Smooth muscle cell of the coronary artery (primary cell): ENCODE measurements around the gene COL4A3. TPM values are rescaled to one million over a fixed set of nuclear protein-coding genes. Genes with fewer than 3 reads are reported as not detected.

ENCODE experiments used
- total RNA-seq: library from RNA; depleted of rRNA; stranded (reverse); fragments of >200 nt; gene quantifications from 2 replicates; pipeline ENCODE4 v1.2.3, GENCODE V29; 2014; ENCODE audit warnings: low replicate concordance

The COL4A3 gene
- total RNA-seq, result 7.3 and 8.3 TPM in 2 replicates

GRCh38 chr2:227163998-227164762 is at the start of gene COL4A3, which contains the start of gene COL4A4:
Gene COL4A3, plus strand, starts transcription at chr2:227164624. Its CDS starts 103 bp downstream, at chr2:227164727.
Gene COL4A4, minus strand, starts transcription at chr2:227164205. Its CDS starts 16,722 bp downstream, at chr2:227147483.

GRCh38 chr2:227324995-227325838 is 160.8 kb downstream of the COL4A3 start, which contains the start of gene MFF:
Gene MFF, plus strand, starts transcription at chr2:227325251. Its CDS starts 5,415 bp downstream, at chr2:227330666.

Other genes starting within 250 kb of the COL4A3 start
- 6.8 and 18.7 TPM in 2 replicates for gene COL4A4, start 419 bp upstream of the COL4A3 start, total RNA-seq
- gene MFF, start 160.6 kb downstream of the COL4A3 start, total RNA-seq, result 42.5 and 53.7 TPM in 2 replicates
- 0.23 TPM in 1 of 2 replicates, not detected in the other for gene TM4SF20, start 214.7 kb downstream of the COL4A3 start, total RNA-seq
- not detected in 2 replicates for gene SCYGR1, start 223.3 kb downstream of the COL4A3 start, total RNA-seq